Panc1 (cell line): Measurements from ENCODE around the gene PLCB4. TPM values are rescaled to one million over a fixed set of nuclear protein-coding genes. Genes with fewer than 3 reads are reported as not detected.

Experiments
- ATAC-seq: fragments of 200-7000 bp; cut with Tn5 transposase; 2 replicates; pipeline ENCODE4 v1.9.1; 2020; ENCODE audit warnings: mild to moderate bottlenecking, moderate library complexity
- BruUV-seq: library from RNA; stranded (reverse); fragments of 400-500 nt; replicated peaks from 2 replicates; lab custom pipeline; 2021; lab: Mats Ljungman, UMichigan
- CTCF ChIA-PET: fragments of 300-600 bp; sonication (Branson Sonifier 250); formaldehyde crosslinking; loops from one replicate; lab custom pipeline; 2022; ENCODE audit warnings: antibody characterized with exemption; lab: Charles Lee
- POLR2A ChIA-PET: fragments of 300-600 bp; sonication (Branson Sonifier 250); formaldehyde crosslinking; loops from one replicate; lab custom pipeline; 2022; ENCODE audit warnings: antibody characterized with exemption; lab: Charles Lee
- DNase-seq: peaks from one replicate; pipeline ENCODE4 v3.0.0-alpha.2; 2010; ENCODE audit warnings: low read depth, low spot score
- H3K27ac ChIP-seq: 2 replicates; pipeline ENCODE4 v1.5.1; 2011; ENCODE audit warnings: mild to moderate bottlenecking, low read length, inconsistent platforms
- H3K27me3 ChIP-seq: fragments of 200-500 bp; sonication (Bioruptor generic); 2 replicates; pipeline ENCODE4 v1.6.0; 2014; ENCODE audit warnings: low read length, inconsistent platforms; ENCODE audit not compliant: control insufficient read depth, insufficient read depth
- H3K36me3 ChIP-seq: fragments of 200-500 bp; sonication (Bioruptor generic); 2 replicates; pipeline ENCODE4 v1.5.1; 2014; ENCODE audit warnings: inconsistent platforms, mild to moderate bottlenecking, low read length, moderate library complexity; ENCODE audit not compliant: control insufficient read depth, insufficient read depth
- H3K4me1 ChIP-seq: 2 replicates; pipeline ENCODE4 v1.5.1; 2011; ENCODE audit warnings: inconsistent platforms, mild to moderate bottlenecking, low read length, moderate library complexity; ENCODE audit not compliant: control insufficient read depth, insufficient read depth
- H3K4me3 ChIP-seq, 2 experiments: 2 replicates each; pipeline ENCODE4 v1.5.1; 2011 to 2012; ENCODE audit warnings: low read depth in 2 of 2, low read length in 2 of 2, mild to moderate bottlenecking in 2 of 2, inconsistent platforms in 1 of 2, moderate library complexity in 1 of 2
- H3K9me3 ChIP-seq: fragments of 200-500 bp; sonication (Bioruptor generic); 2 replicates; pipeline ENCODE4 v1.5.1; 2014; ENCODE audit warnings: low read depth, mild to moderate bottlenecking, inconsistent platforms, low read length, moderate library complexity; ENCODE audit not compliant: control insufficient read depth, insufficient read depth
- POLR2AphosphoS5 ChIP-seq: IDR thresholded peaks from 2 replicates; pipeline ENCODE4 v1.6.1; 2012; ENCODE audit warnings: mild to moderate bottlenecking, low read depth, low read length, moderate library complexity
- SIN3A ChIP-seq: IDR thresholded peaks from 2 replicates; pipeline ENCODE4 v1.6.1; 2012; ENCODE audit warnings: low read depth, mild to moderate bottlenecking, low read length, moderate library complexity, borderline replicate concordance; ENCODE audit not compliant: insufficient read depth
- TCF7L2 ChIP-seq: IDR thresholded peaks from 2 replicates; pipeline ENCODE4 v1.6.1; 2011; ENCODE audit warnings: mild to moderate bottlenecking, low read depth, low read length, inconsistent platforms
- in situ Hi-C: cut with HindIII; loops from 2 replicates; pipeline ENCODE4 v1.10.0; 2016; ENCODE audit warnings: low sequenced_read_pairs, low pct_unique_long_range_greater_than_20kb
- intact Hi-C: fragments of 100-400 bp; cut with micrococcal nuclease; formaldehyde crosslinking; loops from one replicate; pipeline ENCODE4 v1.10.0; 2022; ENCODE audit not compliant: unreplicated experiment
- total RNA-seq: library from RNA; stranded (reverse); gene quantifications from one replicate; pipeline ENCODE4 v1.2.1, GENCODE V29; 2021; ENCODE audit not compliant: unreplicated experiment
- TF ChIP-seq, protein P1 (sequence below), 2 experiments: IDR thresholded peaks; 2 replicates each; pipeline ENCODE4 v1.6.1; 2011 to 2012; ENCODE audit warnings: low read depth in 2 of 2, control low read depth in 1 of 2, low read length in 1 of 2, mild to moderate bottlenecking in 1 of 2, moderate library complexity in 1 of 2; ENCODE audit not compliant: insufficient read depth in 1 of 2
- TF ChIP-seq, protein P2 (sequence below): fragments of 450-650 bp; IDR thresholded peaks from 2 replicates; pipeline ENCODE4 v1.5.1; 2017; ENCODE audit warnings: mild to moderate bottlenecking

The PLCB4 gene
- total RNA-seq, 1 experiment from 2014 or later, result 1.5 TPM

GRCh38 chr20:9121211-9121610 is 52.3 kb downstream of the PLCB4 start:
- TF ChIP-seq, protein P1, sequence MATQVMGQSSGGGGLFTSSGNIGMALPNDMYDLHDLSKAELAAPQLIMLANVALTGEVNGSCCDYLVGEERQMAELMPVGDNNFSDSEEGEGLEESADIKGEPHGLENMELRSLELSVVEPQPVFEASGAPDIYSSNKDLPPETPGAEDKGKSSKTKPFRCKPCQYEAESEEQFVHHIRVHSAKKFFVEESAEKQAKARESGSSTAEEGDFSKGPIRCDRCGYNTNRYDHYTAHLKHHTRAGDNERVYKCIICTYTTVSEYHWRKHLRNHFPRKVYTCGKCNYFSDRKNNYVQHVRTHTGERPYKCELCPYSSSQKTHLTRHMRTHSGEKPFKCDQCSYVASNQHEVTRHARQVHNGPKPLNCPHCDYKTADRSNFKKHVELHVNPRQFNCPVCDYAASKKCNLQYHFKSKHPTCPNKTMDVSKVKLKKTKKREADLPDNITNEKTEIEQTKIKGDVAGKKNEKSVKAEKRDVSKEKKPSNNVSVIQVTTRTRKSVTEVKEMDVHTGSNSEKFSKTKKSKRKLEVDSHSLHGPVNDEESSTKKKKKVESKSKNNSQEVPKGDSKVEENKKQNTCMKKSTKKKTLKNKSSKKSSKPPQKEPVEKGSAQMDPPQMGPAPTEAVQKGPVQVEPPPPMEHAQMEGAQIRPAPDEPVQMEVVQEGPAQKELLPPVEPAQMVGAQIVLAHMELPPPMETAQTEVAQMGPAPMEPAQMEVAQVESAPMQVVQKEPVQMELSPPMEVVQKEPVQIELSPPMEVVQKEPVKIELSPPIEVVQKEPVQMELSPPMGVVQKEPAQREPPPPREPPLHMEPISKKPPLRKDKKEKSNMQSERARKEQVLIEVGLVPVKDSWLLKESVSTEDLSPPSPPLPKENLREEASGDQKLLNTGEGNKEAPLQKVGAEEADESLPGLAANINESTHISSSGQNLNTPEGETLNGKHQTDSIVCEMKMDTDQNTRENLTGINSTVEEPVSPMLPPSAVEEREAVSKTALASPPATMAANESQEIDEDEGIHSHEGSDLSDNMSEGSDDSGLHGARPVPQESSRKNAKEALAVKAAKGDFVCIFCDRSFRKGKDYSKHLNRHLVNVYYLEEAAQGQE (IDR thresholded peaks at IDR 0.05; ENCODE audit: insufficient read depth in 1 of 2, low read depth in 2 of 2, low read length in 1 of 2), result no peak
- no peak for TF ChIP-seq POLR2AphosphoS5
- no peak for TF ChIP-seq TCF7L2
- TF ChIP-seq, protein P2, sequence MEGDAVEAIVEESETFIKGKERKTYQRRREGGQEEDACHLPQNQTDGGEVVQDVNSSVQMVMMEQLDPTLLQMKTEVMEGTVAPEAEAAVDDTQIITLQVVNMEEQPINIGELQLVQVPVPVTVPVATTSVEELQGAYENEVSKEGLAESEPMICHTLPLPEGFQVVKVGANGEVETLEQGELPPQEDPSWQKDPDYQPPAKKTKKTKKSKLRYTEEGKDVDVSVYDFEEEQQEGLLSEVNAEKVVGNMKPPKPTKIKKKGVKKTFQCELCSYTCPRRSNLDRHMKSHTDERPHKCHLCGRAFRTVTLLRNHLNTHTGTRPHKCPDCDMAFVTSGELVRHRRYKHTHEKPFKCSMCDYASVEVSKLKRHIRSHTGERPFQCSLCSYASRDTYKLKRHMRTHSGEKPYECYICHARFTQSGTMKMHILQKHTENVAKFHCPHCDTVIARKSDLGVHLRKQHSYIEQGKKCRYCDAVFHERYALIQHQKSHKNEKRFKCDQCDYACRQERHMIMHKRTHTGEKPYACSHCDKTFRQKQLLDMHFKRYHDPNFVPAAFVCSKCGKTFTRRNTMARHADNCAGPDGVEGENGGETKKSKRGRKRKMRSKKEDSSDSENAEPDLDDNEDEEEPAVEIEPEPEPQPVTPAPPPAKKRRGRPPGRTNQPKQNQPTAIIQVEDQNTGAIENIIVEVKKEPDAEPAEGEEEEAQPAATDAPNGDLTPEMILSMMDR, result no peak
- TF ChIP-seq SIN3A, result no peak
- Histone ChIP-seq H3K4me3 (no peak overlapping the region), H3K9me3 (no peaks in the 10 kb centered on the region), H3K27me3 (no peaks in the 10 kb centered on the region), H3K4me1 (no peaks in the 10 kb centered on the region), H3K27ac (no peak overlapping the region), H3K36me3 (no peaks in the 10 kb centered on the region)
- ChIA-PET CTCF (interaction anchor here (0.7 kb wide), 1 partner anchor 10 kb away, joined by 3 read pairs; no protein-coding TSS in a partner anchor), POLR2A (no interaction called here)
- intact Hi-C loops, result no loop called here
- DNase-seq (no peak), ATAC-seq (no peak)
- no TSS peak for BruUV-seq
- in situ Hi-C loops, result no loop called here

- no TSS peak for BruUV-seq
- H3K27ac ChIP-seq, result no peak overlapping the region
- no peaks in the 10 kb centered on the region for H3K9me3 ChIP-seq
- H3K27me3 ChIP-seq, result no peaks in the 10 kb centered on the region
- intact Hi-C loops, result no loop called here
- CTCF ChIA-PET, result no interaction called here
- H3K4me3 ChIP-seq, result no peak overlapping the region
- no peaks in the 10 kb centered on the region for H3K4me1 ChIP-seq
- ATAC-seq (no peak), DNase-seq (no peak)
- POLR2A ChIA-PET, result no interaction called here
- in situ Hi-C loops, result no loop called here
- TF ChIP-seq POLR2AphosphoS5, result no peak
- TF ChIP-seq, protein P1 (IDR thresholded peaks at IDR 0.05; ENCODE audit: insufficient read depth in 1 of 2, low read depth in 2 of 2, low read length in 1 of 2), result no peak
- TF ChIP-seq SIN3A, result no peak
- TF ChIP-seq, protein P2, result no peak
- no peak for TF ChIP-seq TCF7L2
- H3K36me3 ChIP-seq, result no peaks in the 10 kb centered on the region
These were observed 53.7 kb downstream of the PLCB4 start for GRCh38 chr20:9122571-9122970.
